ENCODE results near the gene LRRC66. TPM values are rescaled to one million over a fixed set of nuclear protein-coding genes. Genes with fewer than 3 reads are reported as not detected.

Gene LRRC66
- total and polyA plus RNA-seq, 2 experiments from 2014 or later = 0.24 TPM; not detected in 1

GRCh38 chr4:52015366-52015765 lies 4.8 kb downstream of the LRRC66 start:
- peak overlapping the region; percentile 56; the same call in 1 of the 2 replicates for H3K27ac Mint-ChIP-seq

GRCh38 chr4:52014903-52015302 lies 5.3 kb downstream of the LRRC66 start:
- ATAC-seq (no peak; the same call in 2 of the 3 replicates), DNase-seq (ENCODE audit: low spot score) (no peak)
- Mint-ChIP-seq H3K27me3 (ENCODE audit: insufficient read depth, low read depth, poor library complexity) (no peaks in the 10 kb centered on the region), H3K4me1 (peaks cover 5% of the 10 kb centered on the region; the same call in 2 of the 3 replicates), H3K4me3 (no peak overlapping the region), H3K9me3 (no peaks in the 10 kb centered on the region), H3K27ac (peak overlapping the region; percentile 56), H3K36me3 (ENCODE audit: low read depth) (no peaks in the 10 kb centered on the region)
- no peaks in the 10 kb centered on the region for H3K36me3 ChIP-seq (ENCODE audit: insufficient read depth)
- H4K20me1 ChIP-seq (replicated peaks; ENCODE audit: insufficient read depth) = no peaks in the 10 kb centered on the region
- no peaks in the 10 kb centered on the region for H3K9me2 ChIP-seq (ENCODE audit: insufficient read depth)
- H3K4me3 ChIP-seq = no peak overlapping the region
- H3K79me2 ChIP-seq (replicated peaks; ENCODE audit: insufficient read depth) = no peaks in the 10 kb centered on the region
- no peak overlapping the region for H3K4me2 ChIP-seq
- no peaks in the 10 kb centered on the region for H3F3A ChIP-seq (replicated peaks; ENCODE audit: low read depth)
- no peaks in the 10 kb centered on the region for H3K4me1 ChIP-seq (ENCODE audit: insufficient read depth)
- TF ChIP-seq CREB1 (CRISPR knock-in tag; IDR thresholded peaks at IDR 0.05; ENCODE audit: low read depth) (no peak), STAT1 (IDR thresholded peaks at IDR 0.05; ENCODE audit: unreplicated experiment) (no peak)
- no peak overlapping the region for H3K27ac ChIP-seq (ENCODE audit: low read depth)
- no peaks in the 10 kb centered on the region for H3K27me3 ChIP-seq (ENCODE audit: insufficient read depth)
- peak overlapping the region; percentile 61; the same call in 1 of the 2 replicates for H2AFZ ChIP-seq

More at GRCh38 chr4:52015366-52015765, 4.8 kb downstream of the LRRC66 start:
- DNase-seq (ENCODE audit: low spot score) (peak; percentile 55), ATAC-seq (peak; percentile 70)
- Histone ChIP-seq H3K27me3 (ENCODE audit: insufficient read depth) (no peaks in the 10 kb centered on the region), H2AFZ (peak overlapping the region; percentile 61; the same call in 1 of the 2 replicates), H3K27ac (ENCODE audit: low read depth) (no peak overlapping the region), H3K36me3 (ENCODE audit: insufficient read depth) (no peaks in the 10 kb centered on the region), H3K9me2 (ENCODE audit: insufficient read depth) (no peaks in the 10 kb centered on the region), H4K20me1 (replicated peaks; ENCODE audit: insufficient read depth) (no peaks in the 10 kb centered on the region), H3K4me2 (no peak overlapping the region), H3K4me3 (no peak overlapping the region), H3F3A (replicated peaks; ENCODE audit: low read depth) (no peaks in the 10 kb centered on the region), H3K4me1 (ENCODE audit: insufficient read depth) (no peaks in the 10 kb centered on the region), H3K79me2 (replicated peaks; ENCODE audit: insufficient read depth) (no peaks in the 10 kb centered on the region)
- Mint-ChIP-seq H3K36me3 (ENCODE audit: low read depth) (no peaks in the 10 kb centered on the region), H3K9me3 (no peaks in the 10 kb centered on the region), H3K4me3 (no peak overlapping the region), H3K27me3 (ENCODE audit: insufficient read depth, low read depth, poor library complexity) (no peaks in the 10 kb centered on the region), H3K4me1 (peaks cover 5% of the 10 kb centered on the region; the same call in 2 of the 3 replicates)
- TF ChIP-seq CTCF (conservative IDR thresholded peaks at IDR 0.05; ENCODE audit: low read depth in 2 of 2) = peak; percentile 53 to 57
- no peak for TF ChIP-seq EZH2 (IDR thresholded peaks at IDR 0.05; ENCODE audit: low read depth, unreplicated experiment)

GRCh38 chr4:52012651-52013050 lies 7.5 kb downstream of the LRRC66 start:
- Mint-ChIP-seq H3K27ac (no peak overlapping the region), H3K27me3 (ENCODE audit: insufficient read depth, low read depth, poor library complexity) (no peaks in the 10 kb centered on the region), H3K4me3 (no peak overlapping the region), H3K9me3 (no peaks in the 10 kb centered on the region), H3K36me3 (ENCODE audit: low read depth) (no peaks in the 10 kb centered on the region), H3K4me1 (peaks cover 7% of the 10 kb centered on the region; the same call in 2 of the 3 replicates)
- Histone ChIP-seq H2AFZ (no peak overlapping the region), H3K36me3 (ENCODE audit: insufficient read depth) (no peaks in the 10 kb centered on the region), H3K27me3 (ENCODE audit: insufficient read depth) (no peaks in the 10 kb centered on the region), H3K4me2 (no peak overlapping the region), H3K4me3 (no peak overlapping the region), H3K27ac (ENCODE audit: low read depth) (no peak overlapping the region), H3K9me2 (ENCODE audit: insufficient read depth) (no peaks in the 10 kb centered on the region), H4K20me1 (replicated peaks; ENCODE audit: insufficient read depth) (no peaks in the 10 kb centered on the region), H3F3A (replicated peaks; ENCODE audit: low read depth) (no peaks in the 10 kb centered on the region), H3K79me2 (replicated peaks; ENCODE audit: insufficient read depth) (no peaks in the 10 kb centered on the region), H3K4me1 (ENCODE audit: insufficient read depth) (peaks cover 3% of the 10 kb centered on the region; the same call in 1 of the 2 replicates)
- no peak for DNase-seq (ENCODE audit: low spot score)
- no peak for ATAC-seq
- no peak for TF ChIP-seq POLR2AphosphoS5 (IDR thresholded peaks at IDR 0.05; ENCODE audit: low read depth)
- no peak for TF ChIP-seq ETS1 (IDR thresholded peaks at IDR 0.05)
- TF ChIP-seq EZH2 (IDR thresholded peaks at IDR 0.05; ENCODE audit: low read depth, unreplicated experiment) = no peak
- TF ChIP-seq EZH2phosphoT487 (IDR thresholded peaks at IDR 0.05; ENCODE audit: unreplicated experiment) = no peak
- TF ChIP-seq ZNF114 (CRISPR knock-in tag; IDR thresholded peaks at IDR 0.05) = no peak
- TF ChIP-seq NANOG (IDR thresholded peaks at IDR 0.05; ENCODE audit: borderline replicate concordance) = no peak

All from GM23338 (cell line).